H9 (cell line): ENCODE measurements around the gene MVB12A. TPM values are rescaled to one million over a fixed set of nuclear protein-coding genes. Genes with fewer than 3 reads are reported as not detected.

Experiments used
- DNase-seq: peaks from one replicate; pipeline ENCODE4 v3.0.0-alpha.2; 2017
- H2AFZ ChIP-seq: one replicate; pipeline ENCODE4 v1.6.1; 2013; ENCODE audit warnings: mild to moderate bottlenecking, low read length, control low read depth, moderate library complexity
- H2AK5ac ChIP-seq: 2 replicates; pipeline ENCODE4 v1.6.1; 2013; ENCODE audit warnings: low read length, control low read depth, mixed read lengths; ENCODE audit not compliant: insufficient read length
- H2BK120ac ChIP-seq: one replicate; pipeline ENCODE4 v1.6.1; 2013; ENCODE audit warnings: low read depth, mild to moderate bottlenecking, low read length, control low read depth, inconsistent platforms; ENCODE audit not compliant: poor library complexity, severe bottlenecking
- H2BK12ac ChIP-seq: 2 replicates; pipeline ENCODE4 v1.6.1; 2013; ENCODE audit warnings: low read length, control low read depth, mixed read lengths, low read depth; ENCODE audit not compliant: insufficient read length
- H2BK15ac ChIP-seq: 2 replicates; pipeline ENCODE4 v1.6.1; 2013; ENCODE audit warnings: low read depth, low read length, control low read depth
- H2BK20ac ChIP-seq: one replicate; pipeline ENCODE4 v1.6.1; 2013; ENCODE audit warnings: low read depth, mild to moderate bottlenecking, low read length, control low read depth, inconsistent platforms; ENCODE audit not compliant: poor library complexity, severe bottlenecking
- H2BK5ac ChIP-seq: 2 replicates; pipeline ENCODE4 v1.6.1; 2013; ENCODE audit warnings: low read length, control low read depth, mixed read lengths; ENCODE audit not compliant: insufficient read length
- H3K14ac ChIP-seq: 2 replicates; pipeline ENCODE4 v1.6.1; 2013; ENCODE audit warnings: low read length, control low read depth; ENCODE audit not compliant: insufficient read depth
- H3K18ac ChIP-seq: 2 replicates; pipeline ENCODE4 v1.6.1; 2013; ENCODE audit warnings: low read depth, mild to moderate bottlenecking, mixed read lengths, low read length, control low read depth; ENCODE audit not compliant: insufficient read length
- H3K23ac ChIP-seq: 2 replicates; pipeline ENCODE4 v1.6.1; 2013; ENCODE audit warnings: low read length, control low read depth, mixed read lengths, low read depth; ENCODE audit not compliant: insufficient read length
- H3K23me2 ChIP-seq: 2 replicates; pipeline ENCODE4 v1.6.1; 2013; ENCODE audit warnings: low read depth, mild to moderate bottlenecking, mixed read lengths, low read length, control low read depth; ENCODE audit not compliant: insufficient read length, poor library complexity, severe bottlenecking
- H3K27ac ChIP-seq: 2 replicates; pipeline ENCODE4 v1.5.1; 2013; ENCODE audit warnings: low read length, control low read depth, mixed read lengths, low read depth; ENCODE audit not compliant: insufficient read length
- H3K27me3 ChIP-seq: 2 replicates; pipeline ENCODE4 v1.6.1; 2013; ENCODE audit warnings: low read length, control low read depth, inconsistent platforms; ENCODE audit not compliant: insufficient read depth
- H3K4ac ChIP-seq: 2 replicates; pipeline ENCODE4 v1.6.1; 2013; ENCODE audit warnings: low read depth, mild to moderate bottlenecking, control low read depth, inconsistent platforms, low read length, moderate library complexity
- H3K4me1 ChIP-seq: 2 replicates; pipeline ENCODE4 v1.6.1; 2013; ENCODE audit warnings: low read length, control low read depth, inconsistent platforms; ENCODE audit not compliant: insufficient read depth
- H3K4me2 ChIP-seq: 2 replicates; pipeline ENCODE4 v1.6.1; 2013; ENCODE audit warnings: low read length, control low read depth, mixed read lengths; ENCODE audit not compliant: insufficient read length, insufficient read depth
- H3K56ac ChIP-seq: 2 replicates; pipeline ENCODE4 v1.6.1; 2013; ENCODE audit warnings: low read depth, mild to moderate bottlenecking, mixed read lengths, low read length, control low read depth; ENCODE audit not compliant: insufficient read length
- H3K79me1 ChIP-seq: 2 replicates; pipeline ENCODE4 v1.6.1; 2013; ENCODE audit warnings: low read depth, mild to moderate bottlenecking, moderate library complexity, low read length, control low read depth, inconsistent platforms; ENCODE audit not compliant: insufficient read depth, poor library complexity, severe bottlenecking
- H3K79me2 ChIP-seq: 2 replicates; pipeline ENCODE4 v1.6.1; 2013; ENCODE audit warnings: low read length, control low read depth, inconsistent platforms; ENCODE audit not compliant: insufficient read depth
- H3K9ac ChIP-seq: 2 replicates; pipeline ENCODE4 v1.6.1; 2013; ENCODE audit warnings: low read length, control low read depth, mixed read lengths; ENCODE audit not compliant: insufficient read length; ENCODE audit errors: extremely low read depth
- H3K9me3 ChIP-seq: one replicate; pipeline ENCODE4 v1.6.1; 2013; ENCODE audit warnings: low read depth, low read length, inconsistent platforms; ENCODE audit not compliant: control insufficient read depth
- H3T11ph ChIP-seq: one replicate; pipeline ENCODE4 v1.6.1; 2013; ENCODE audit warnings: mild to moderate bottlenecking, low read length, control low read depth, inconsistent platforms
- H4K20me1 ChIP-seq: one replicate; pipeline ENCODE4 v1.6.1; 2013; ENCODE audit not compliant: control insufficient read depth, insufficient read length, insufficient read depth
- H4K5ac ChIP-seq: 2 replicates; pipeline ENCODE4 v1.6.1; 2013; ENCODE audit warnings: low read depth, mild to moderate bottlenecking, mixed read lengths, low read length, control low read depth; ENCODE audit not compliant: insufficient read length
- H4K8ac ChIP-seq: replicated peaks from 2 replicates; pipeline ENCODE4 v1.6.1; 2013; ENCODE audit warnings: low read length, control low read depth, mixed read lengths, low read depth; ENCODE audit not compliant: insufficient read length
- H4K91ac ChIP-seq: 2 replicates; pipeline ENCODE4 v1.6.1; 2013; ENCODE audit warnings: low read depth, mild to moderate bottlenecking, moderate library complexity, mixed read lengths, low read length, control low read depth; ENCODE audit not compliant: insufficient read length
- H3K27ac Mint-ChIP-seq, 3 experiments: 2 replicates in 2 of 3; 3 replicates in 1 of 3; pipeline ENCODE4 v1.8.0; 2020 to 2021; ENCODE audit warnings: mixed read lengths in 3 of 3, mild to moderate bottlenecking in 1 of 3, moderate library complexity in 1 of 3
- H3K27me3 Mint-ChIP-seq: 2 replicates; pipeline ENCODE4 v1.8.0; 2021; ENCODE audit warnings: low read depth, mild to moderate bottlenecking, moderate library complexity, mixed read lengths
- H3K36me3 Mint-ChIP-seq, 3 experiments: 2 replicates in 2 of 3; 3 replicates in 1 of 3; pipeline ENCODE4 v1.8.0; 2020 to 2021; ENCODE audit warnings: low read depth in 3 of 3, mixed read lengths in 3 of 3; ENCODE audit not compliant: insufficient read depth in 1 of 3
- H3K4me1 Mint-ChIP-seq, 2 experiments: 2 replicates each; pipeline ENCODE4 v1.8.0; 2020; ENCODE audit warnings: mixed read lengths in 2 of 2
- H3K4me3 Mint-ChIP-seq, 2 experiments: 2 replicates in 1 of 2; 3 replicates in 1 of 2; pipeline ENCODE4 v1.8.0; 2020 to 2021; ENCODE audit warnings: mild to moderate bottlenecking in 2 of 2, mixed read lengths in 2 of 2, moderate library complexity in 1 of 2
- H3K9me3 Mint-ChIP-seq, 2 experiments: 2 replicates in 1 of 2; 3 replicates in 1 of 2; pipeline ENCODE4 v1.8.0; 2020; ENCODE audit warnings: mild to moderate bottlenecking in 2 of 2, mixed read lengths in 2 of 2, moderate library complexity in 1 of 2
- CTCF ChIP-seq: fragments of 200-600 bp; sonication (generic); conservative IDR thresholded peaks from 3 replicates; pipeline ENCODE4 v1.8.0; 2021; ENCODE audit warnings: antibody characterized with exemption, mild to moderate bottlenecking
- WGBS: extraction: QIAGEN DNeasy Blood & Tissue Kit; methylation state at CpG from one replicate; pipeline ENCODE4 v1.1.7; 2013; ENCODE audit warnings: missing lambda C conversion rate, low lambda C conversion rate, mixed read lengths; ENCODE audit not compliant: insufficient read length; ENCODE audit errors: extremely low coverage; 5-methylcytosine and 5-hydroxymethylcytosine counted together
- total RNA-seq: library from RNA; stranded (reverse); gene quantifications from 2 replicates; pipeline ENCODE4 v1.2.1, GENCODE V29; 2021

Gene MVB12A
- total RNA-seq, 1 experiment from 2014 or later = 50.4 TPM

GRCh38 chr19:17460372-17461230, 40.8 kb downstream of the MVB12A start, which contains the start of gene NXNL1:
NXNL1 (minus strand) TSS chr19:17460926; CDS start chr19:17460869, 57 bp downstream.
- no peak within 1 kb of the TSS for H3T11ph ChIP-seq
- H4K5ac ChIP-seq = no peak within 1 kb of the TSS
- no peaks in the 10 kb centered on the region; a peak in 1 of 7 replicates for H3K36me3 Mint-ChIP-seq
- H3K9me3 Mint-ChIP-seq = no peaks in the 10 kb centered on the region
- H4K91ac ChIP-seq = no peak within 1 kb of the TSS
- no peak within 1 kb of the TSS for H2AFZ ChIP-seq
- peaks cover 0 to under 1% of the 10 kb centered on the region in 2 experiments; a peak in 1 of 4 replicates for H3K4me1 Mint-ChIP-seq
- no peak within 1 kb of the TSS for H3K27ac ChIP-seq
- no peak within 1 kb of the TSS for H2BK5ac ChIP-seq
- no peaks in the 10 kb centered on the region for H3K4me1 ChIP-seq
- no peaks in the 10 kb centered on the region for H3K23me2 ChIP-seq
- H4K8ac ChIP-seq = no peak within 1 kb of the TSS
- no peak within 1 kb of the TSS for H2AK5ac ChIP-seq
- no peak within 1 kb of the TSS for H3K18ac ChIP-seq
- H3K4me2 ChIP-seq = no peak within 1 kb of the TSS
- H3K4me3 Mint-ChIP-seq = no peak within 1 kb of the TSS; a peak in 1 of 5 replicates
- H3K27ac Mint-ChIP-seq = no peak within 1 kb of the TSS; a peak in 1 of 7 replicates
- H3K14ac ChIP-seq = no peak within 1 kb of the TSS; the same call in 1 of the 2 replicates
- no peak within 1 kb of the TSS for H3K23ac ChIP-seq
- no peaks in the 10 kb centered on the region for H3K79me2 ChIP-seq
- H3K79me1 ChIP-seq = no peaks in the 10 kb centered on the region
- peaks cover 4% of the 10 kb centered on the region for H4K20me1 ChIP-seq
- H3K27me3 Mint-ChIP-seq = peaks cover 37% of the 10 kb centered on the region
- no peaks in the 10 kb centered on the region for H3K9me3 ChIP-seq
- H3K4ac ChIP-seq = no peak within 1 kb of the TSS
- H3K56ac ChIP-seq = no peak within 1 kb of the TSS
- no peak within 1 kb of the TSS for H2BK15ac ChIP-seq
- no peak for TF ChIP-seq CTCF
- no peak within 1 kb of the TSS for H2BK120ac ChIP-seq
- no peak for DNase-seq
- H3K27me3 ChIP-seq = no peaks in the 10 kb centered on the region; the same call in 1 of the 2 replicates
- H3K9ac ChIP-seq = no peak within 1 kb of the TSS
- no peak within 1 kb of the TSS for H2BK12ac ChIP-seq
- H2BK20ac ChIP-seq = no peak within 1 kb of the TSS
- no CpG with 5 or more reads among the region's 26 CpGs for WGBS
